Measurements from ENCODE around the gene SPOCK1.

GRCh38 chr5:137172258-137172657 is 326.9 kb downstream of the SPOCK1 start:
- TF ChIP-seq CTCF (IDR thresholded peaks at IDR 0.05; ENCODE audit: borderline replicate concordance, extremely low read depth, low read length, poor library complexity, severe bottlenecking) (no peak), EZH2 (IDR thresholded peaks at IDR 0.05; ENCODE audit: borderline replicate concordance, low read depth, low read length, severe bottlenecking) (no peak)
